ENCODE measurements around the gene PRR29.

DNA sequence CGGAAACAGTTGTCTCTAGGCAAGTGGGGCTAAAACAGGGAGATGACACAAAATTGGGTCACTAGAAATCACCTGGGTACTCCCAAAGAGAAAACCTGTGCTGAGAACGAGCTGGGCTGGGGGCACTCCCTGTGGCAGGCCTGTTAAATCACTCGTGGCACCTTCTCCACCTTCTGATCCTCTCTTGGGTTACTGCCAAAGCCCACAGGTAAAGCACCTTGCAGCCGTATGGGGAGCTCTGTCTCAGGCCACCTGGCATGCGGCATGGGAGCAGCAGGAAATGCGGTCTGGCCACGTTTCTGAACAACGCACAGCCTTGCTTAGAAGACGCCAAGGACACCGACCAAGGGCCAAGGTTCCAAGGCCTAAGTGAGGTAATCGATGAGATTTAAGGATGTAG lies 43.8 kb downstream of the PRR29 start:
- TF ChIP-seq, protein P1, sequence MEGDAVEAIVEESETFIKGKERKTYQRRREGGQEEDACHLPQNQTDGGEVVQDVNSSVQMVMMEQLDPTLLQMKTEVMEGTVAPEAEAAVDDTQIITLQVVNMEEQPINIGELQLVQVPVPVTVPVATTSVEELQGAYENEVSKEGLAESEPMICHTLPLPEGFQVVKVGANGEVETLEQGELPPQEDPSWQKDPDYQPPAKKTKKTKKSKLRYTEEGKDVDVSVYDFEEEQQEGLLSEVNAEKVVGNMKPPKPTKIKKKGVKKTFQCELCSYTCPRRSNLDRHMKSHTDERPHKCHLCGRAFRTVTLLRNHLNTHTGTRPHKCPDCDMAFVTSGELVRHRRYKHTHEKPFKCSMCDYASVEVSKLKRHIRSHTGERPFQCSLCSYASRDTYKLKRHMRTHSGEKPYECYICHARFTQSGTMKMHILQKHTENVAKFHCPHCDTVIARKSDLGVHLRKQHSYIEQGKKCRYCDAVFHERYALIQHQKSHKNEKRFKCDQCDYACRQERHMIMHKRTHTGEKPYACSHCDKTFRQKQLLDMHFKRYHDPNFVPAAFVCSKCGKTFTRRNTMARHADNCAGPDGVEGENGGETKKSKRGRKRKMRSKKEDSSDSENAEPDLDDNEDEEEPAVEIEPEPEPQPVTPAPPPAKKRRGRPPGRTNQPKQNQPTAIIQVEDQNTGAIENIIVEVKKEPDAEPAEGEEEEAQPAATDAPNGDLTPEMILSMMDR (IDR thresholded peaks at IDR 0.05) = no peak
- no peak for TF ChIP-seq POLR2AphosphoS5 (IDR thresholded peaks at IDR 0.05)
- TF ChIP-seq POLR2A (IDR thresholded peaks at IDR 0.05) = no peak
